ENCODE measurements around the gene EIF1AD.

Gene EIF1AD

GRCh38 chr11:66017321-66017720 lies 15.4 kb upstream of the EIF1AD start:
- DNase-seq, result no peak
- in situ Hi-C loops (cut with HindIII; ENCODE audit: low pct_ligation_motif_present, low sequenced_read_pairs), result no loop called here
- H3K4me3 ChIP-seq (ENCODE audit: low read depth, low read length), result no peak overlapping the region
- TF ChIP-seq CTCF (IDR thresholded peaks at IDR 0.05; ENCODE audit: low read depth, low read length, missing control alignments), result no peak
- no peaks in the 10 kb centered on the region for H3K27me3 ChIP-seq (replicated peaks)
- no peaks in the 10 kb centered on the region for H3K36me3 ChIP-seq (replicated peaks)
- H3K27ac ChIP-seq, result no peak overlapping the region

- H3K4me3 ChIP-seq (ENCODE audit: low read depth, low read length), result no peak overlapping the region
- no peaks in the 10 kb centered on the region for H3K27me3 ChIP-seq (replicated peaks)
- DNase-seq, result no peak
- in situ Hi-C loops (cut with HindIII; ENCODE audit: low pct_ligation_motif_present, low sequenced_read_pairs), result no loop called here
- H3K36me3 ChIP-seq (replicated peaks), result no peaks in the 10 kb centered on the region
- no peak for TF ChIP-seq CTCF (IDR thresholded peaks at IDR 0.05; ENCODE audit: low read depth, low read length, missing control alignments)
- H3K27ac ChIP-seq, result no peak overlapping the region
Observed at GRCh38 chr11:66016793-66017177, 14.8 kb upstream of the EIF1AD start.

- H3K36me3 ChIP-seq (replicated peaks), result no peaks in the 10 kb centered on the region
- no peaks in the 10 kb centered on the region for H3K27me3 ChIP-seq (replicated peaks)
- no peak overlapping the region for H3K4me3 ChIP-seq (ENCODE audit: low read depth, low read length)
- TF ChIP-seq CTCF (IDR thresholded peaks at IDR 0.05; ENCODE audit: low read depth, low read length, missing control alignments), result no peak
- H3K27ac ChIP-seq, result no peak overlapping the region
- in situ Hi-C loops (cut with HindIII; ENCODE audit: low pct_ligation_motif_present, low sequenced_read_pairs), result no loop called here
- no peak for DNase-seq
Observed at GRCh38 chr11:66015936-66016792, 14.2 kb upstream of the EIF1AD start.

- DNase-seq, result no peak
- Histone ChIP-seq H3K27ac (no peak overlapping the region), H3K4me3 (ENCODE audit: low read depth, low read length) (no peak overlapping the region), H3K27me3 (replicated peaks) (no peaks in the 10 kb centered on the region), H3K36me3 (replicated peaks) (no peaks in the 10 kb centered on the region)
- in situ Hi-C loops (cut with HindIII; ENCODE audit: low pct_ligation_motif_present, low sequenced_read_pairs), result no loop called here
- no peak for TF ChIP-seq CTCF (IDR thresholded peaks at IDR 0.05; ENCODE audit: low read depth, low read length, missing control alignments)
Observed at GRCh38 chr11:66015454-66015881, 13.5 kb upstream of the EIF1AD start.

- in situ Hi-C loops (cut with HindIII; ENCODE audit: low pct_ligation_motif_present, low sequenced_read_pairs), result no loop called here
Observed at GRCh38 chr11:66014804-66015453, 13.0 kb upstream of the EIF1AD start.

More at GRCh38 chr11:66014804-66015453, 13.0 kb upstream of the EIF1AD start:
- Histone ChIP-seq H3K36me3 (replicated peaks) (no peaks in the 10 kb centered on the region), H3K27me3 (replicated peaks) (no peaks in the 10 kb centered on the region), H3K4me3 (ENCODE audit: low read depth, low read length) (no peak overlapping the region), H3K27ac (no peak overlapping the region)
- TF ChIP-seq CTCF (IDR thresholded peaks at IDR 0.05; ENCODE audit: low read depth, low read length, missing control alignments), result no peak
- no peak for DNase-seq

Measured in brain microvascular endothelial cell (primary cell).